ENCODE results near the gene EIF4H. TPM values are rescaled to one million over a fixed set of nuclear protein-coding genes. Genes with fewer than 3 reads are reported as not detected.

The EIF4H gene
- total and polyA plus RNA-seq, 2 donors (not counting 3 experiments of a cell fraction or from before 2014, with no cell fraction given) = 406 to 415 TPM

DNA sequence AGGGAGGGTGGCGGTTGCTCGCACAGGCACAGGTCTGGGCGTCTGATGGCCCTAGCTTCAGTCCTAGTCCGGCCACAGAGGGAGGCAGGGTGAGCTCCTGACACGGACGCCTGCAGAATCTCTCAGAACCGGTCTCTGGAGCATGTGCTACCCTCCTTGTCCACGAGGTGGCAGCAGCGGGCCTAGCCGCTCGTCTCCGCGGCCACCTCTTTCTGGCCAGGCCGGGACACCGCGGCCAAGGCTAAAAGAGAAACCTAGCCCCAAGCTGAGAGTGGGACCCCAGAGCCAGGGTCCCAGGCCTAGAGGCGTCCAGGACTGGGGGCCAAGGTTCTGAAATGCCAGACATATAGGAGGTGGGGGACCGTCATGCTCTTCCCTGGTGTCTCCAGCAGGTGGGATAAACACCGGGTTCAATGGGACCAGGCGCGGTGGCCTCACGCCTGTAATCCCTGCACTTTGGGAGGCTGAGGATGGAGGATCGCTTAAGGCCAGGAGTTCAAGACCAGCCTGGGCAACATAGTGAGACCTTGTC lies 32.5 kb downstream of the EIF4H start:
- H3K9me1 ChIP-seq (replicated peaks; ENCODE audit: control insufficient read depth, extremely low read depth, insufficient read depth, low read length) = no peaks in the 10 kb centered on the region
- TF ChIP-seq JUN (IDR thresholded peaks at IDR 0.05; ENCODE audit: borderline replicate concordance, insufficient read depth, insufficient read length, low read depth) (no peak), EZH2 (IDR thresholded peaks at IDR 0.05; ENCODE audit: borderline replicate concordance, low read depth, low read length, severe bottlenecking) (no peak), POLR2AphosphoS5 (IDR thresholded peaks at IDR 0.05; ENCODE audit: insufficient read depth, low read depth, low read length) (no peak), MYC (IDR thresholded peaks at IDR 0.05; ENCODE audit: low read depth, low read length) (no peak), GATA2 (IDR thresholded peaks at IDR 0.05; ENCODE audit: insufficient read depth, insufficient read length, low read depth, low read length) (no peak)
- TF ChIP-seq, protein P1, sequence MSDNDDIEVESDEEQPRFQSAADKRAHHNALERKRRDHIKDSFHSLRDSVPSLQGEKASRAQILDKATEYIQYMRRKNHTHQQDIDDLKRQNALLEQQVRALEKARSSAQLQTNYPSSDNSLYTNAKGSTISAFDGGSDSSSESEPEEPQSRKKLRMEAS (IDR thresholded peaks at IDR 0.05; ENCODE audit: insufficient read depth, insufficient read length) = peak; percentile 82
- TF ChIP-seq, protein P2, sequence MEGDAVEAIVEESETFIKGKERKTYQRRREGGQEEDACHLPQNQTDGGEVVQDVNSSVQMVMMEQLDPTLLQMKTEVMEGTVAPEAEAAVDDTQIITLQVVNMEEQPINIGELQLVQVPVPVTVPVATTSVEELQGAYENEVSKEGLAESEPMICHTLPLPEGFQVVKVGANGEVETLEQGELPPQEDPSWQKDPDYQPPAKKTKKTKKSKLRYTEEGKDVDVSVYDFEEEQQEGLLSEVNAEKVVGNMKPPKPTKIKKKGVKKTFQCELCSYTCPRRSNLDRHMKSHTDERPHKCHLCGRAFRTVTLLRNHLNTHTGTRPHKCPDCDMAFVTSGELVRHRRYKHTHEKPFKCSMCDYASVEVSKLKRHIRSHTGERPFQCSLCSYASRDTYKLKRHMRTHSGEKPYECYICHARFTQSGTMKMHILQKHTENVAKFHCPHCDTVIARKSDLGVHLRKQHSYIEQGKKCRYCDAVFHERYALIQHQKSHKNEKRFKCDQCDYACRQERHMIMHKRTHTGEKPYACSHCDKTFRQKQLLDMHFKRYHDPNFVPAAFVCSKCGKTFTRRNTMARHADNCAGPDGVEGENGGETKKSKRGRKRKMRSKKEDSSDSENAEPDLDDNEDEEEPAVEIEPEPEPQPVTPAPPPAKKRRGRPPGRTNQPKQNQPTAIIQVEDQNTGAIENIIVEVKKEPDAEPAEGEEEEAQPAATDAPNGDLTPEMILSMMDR (IDR thresholded peaks at IDR 0.05; ENCODE audit: extremely low read depth in 1 of 2, insufficient read depth in 1 of 2, low read depth in 1 of 2, low read length in 2 of 2) = peak; percentile 97
- no peaks in the 10 kb centered on the region for H3K4me1 ChIP-seq (ENCODE audit: control insufficient read depth, extremely low read depth, insufficient read depth, low read length)
- H4K20me1 ChIP-seq (replicated peaks; ENCODE audit: control insufficient read depth, extremely low read depth, insufficient read depth, low read length) = no peaks in the 10 kb centered on the region
- no peak overlapping the region for H3K9ac ChIP-seq (replicated peaks; ENCODE audit: extremely low read depth, insufficient read depth, low read length)
- DNase-seq (ENCODE audit: low read depth, low spot score) (peak; percentile 72), FAIRE-seq (peak; percentile 93)
- no peak overlapping the region for H3K27ac ChIP-seq (ENCODE audit: insufficient read depth, low read depth, low read length)
- dilution Hi-C loops (cut with MboI; ENCODE audit: extremely low pct_ligation_motif_present, low sequenced_read_pairs) (no loop called here), intact Hi-C loops (cut with micrococcal nuclease) (loop anchor here (1.0 to 10.0 kb wide), 4 partner anchors 68 to 195 kb away; no protein-coding TSS in a partner anchor)
- no peaks in the 10 kb centered on the region for H3K36me3 ChIP-seq (ENCODE audit: control insufficient read depth in 2 of 2, extremely low read depth in 1 of 2, insufficient read depth in 2 of 2, low read length in 2 of 2)
- H3K9me3 ChIP-seq (replicated peaks; ENCODE audit: control insufficient read depth, insufficient read depth, low read length) = no peaks in the 10 kb centered on the region
- H2AFZ ChIP-seq (ENCODE audit: low read depth, low read length) = peak overlapping the region; percentile 49
- peak overlapping the region; percentile 14 for H3K4me2 ChIP-seq (ENCODE audit: insufficient read depth, low read length)
- BruUV-seq (replicated peaks) = no TSS peak
- H3K79me2 ChIP-seq (ENCODE audit: control insufficient read depth, insufficient read depth, low read length) = no peaks in the 10 kb centered on the region
- no peaks in the 10 kb centered on the region for H3K27me3 ChIP-seq (ENCODE audit: control insufficient read depth in 2 of 2, insufficient read depth in 2 of 2, low read length in 2 of 2)
- CTCF ChIA-PET = interaction anchor here (0.6 to 10.3 kb wide), 74 partner anchors 8 to 344 kb away, joined by 3 to 405 read pairs (median 6); partner anchors contain the start of genes CLIP2, EIF4H, LIMK1 and RFC2
- H3K4me3 ChIP-seq (replicated peaks in 1 of 3; ENCODE audit: insufficient read depth in 1 of 3, low read depth in 1 of 3, low read length in 3 of 3) = no peak overlapping the region
- POLR2A ChIA-PET = interaction anchor here (1.2 kb wide), 1 partner anchor 194 kb away, joined by 7 read pairs; no protein-coding TSS in a partner anchor
